Colon (tissue), 2 donors: Measurements from ENCODE around the gene UNC5C.

Source experiments
- FAIRE-seq: peaks from 2 replicates; lab custom pipeline; 2012; peaks lifted over from hg19 to GRCh38; lab: Jason Lieb, UNC
- donor health status: control.
- donor health status: control.

The UNC5C gene

GRCh38 chr4:95265814-95266740, 282.7 kb downstream of the UNC5C start:
- no peak for FAIRE-seq

- FAIRE-seq: no peak
Measured at GRCh38 chr4:95264843-95265242, 283.9 kb downstream of the UNC5C start.

- FAIRE-seq: no peak
Measured at GRCh38 chr4:95263960-95264359, 284.8 kb downstream of the UNC5C start.

GRCh38 chr4:95263391-95263790, 285.4 kb downstream of the UNC5C start:
- no peak for FAIRE-seq

GRCh38 chr4:95256108-95256835, 292.5 kb downstream of the UNC5C start:
- FAIRE-seq: no peak

GRCh38 chr4:95255396-95256107, 293.2 kb downstream of the UNC5C start:
- FAIRE-seq: no peak

- no peak for FAIRE-seq
Measured at GRCh38 chr4:95251568-95251967, 297.2 kb downstream of the UNC5C start.

GRCh38 chr4:95250544-95251137, 298.1 kb downstream of the UNC5C start:
- no peak for FAIRE-seq

GRCh38 chr4:95249426-95250021, 299.2 kb downstream of the UNC5C start:
- FAIRE-seq: no peak

GRCh38 chr4:95248720-95249425, 299.9 kb downstream of the UNC5C start:
- no peak for FAIRE-seq

GRCh38 chr4:95243892-95244291, 304.9 kb downstream of the UNC5C start:
- no peak for FAIRE-seq

GRCh38 chr4:95238554-95238953, 310.2 kb downstream of the UNC5C start:
- no peak for FAIRE-seq

- no peak for FAIRE-seq
Measured at GRCh38 chr4:95232358-95233156, 316.2 kb downstream of the UNC5C start.

- peak; percentile 94 for FAIRE-seq
Measured at GRCh38 chr4:95231681-95232080, 317.1 kb downstream of the UNC5C start.

GRCh38 chr4:95225849-95226248, 322.9 kb downstream of the UNC5C start:
- FAIRE-seq: no peak

GRCh38 chr4:95224402-95224801, 324.4 kb downstream of the UNC5C start:
- no peak for FAIRE-seq

GRCh38 chr4:95220205-95221175, 328.3 kb downstream of the UNC5C start:
- no peak for FAIRE-seq

GRCh38 chr4:95219109-95219508, 329.7 kb downstream of the UNC5C start:
- no peak for FAIRE-seq

- no peak for FAIRE-seq
Measured at GRCh38 chr4:95217197-95217596, 331.6 kb downstream of the UNC5C start.
